Kidney (tissue), 14 donors: ENCODE results near the gene FBN1. TPM values are rescaled to one million over a fixed set of nuclear protein-coding genes. Genes with fewer than 3 reads are reported as not detected.

ENCODE experiments used
- DNase-seq, 5 donors: peaks; one replicate each; pipeline ENCODE4 v3.0.0-alpha.2; 2013 to 2020
- FAIRE-seq: peaks from 2 replicates; lab custom pipeline; 2012; peaks lifted over from hg19 to GRCh38; lab: Jason Lieb, UNC
- H3K27ac ChIP-seq, 2 donors: one replicate each; pipeline ENCODE4 v1.7.0; 2013; ENCODE audit warnings: low read depth in 2 of 2, low read length in 2 of 2, inconsistent platforms in 1 of 2
- H3K27me3 ChIP-seq: one replicate; pipeline ENCODE4 v1.7.1; 2013; ENCODE audit warnings: low read length, inconsistent platforms; ENCODE audit not compliant: control insufficient read depth, insufficient read depth
- H3K36me3 ChIP-seq, 3 donors: one replicate each; pipeline versions ENCODE4 v1.7.0 to v1.7.1; 2013; ENCODE audit warnings: low read length in 3 of 3, control low read depth in 1 of 3, inconsistent platforms in 1 of 3; ENCODE audit not compliant: insufficient read depth in 3 of 3, control insufficient read depth in 2 of 3
- H3K4me1 ChIP-seq, 3 donors: one replicate each; pipeline versions ENCODE4 v1.7.0 to v1.7.1; 2013; ENCODE audit warnings: low read length in 3 of 3, inconsistent platforms in 1 of 3, low read depth in 1 of 3; ENCODE audit not compliant: control insufficient read depth in 2 of 3, insufficient read depth in 2 of 3
- H3K4me3 ChIP-seq, 3 donors: one replicate each; pipeline versions ENCODE4 v1.7.0 to v1.8.1; 2013; ENCODE audit warnings: low read length in 3 of 3, control low read depth in 1 of 3, inconsistent platforms in 1 of 3
- H3K9ac ChIP-seq, 3 donors: one replicate each; pipeline versions ENCODE4 v1.7.0 to v1.7.1; 2013; ENCODE audit warnings: low read length in 3 of 3, control low read depth in 1 of 3, inconsistent platforms in 1 of 3
- H3K9me3 ChIP-seq, 3 donors: one replicate each; pipeline versions ENCODE4 v1.7.0 to v1.7.1; 2013; ENCODE audit warnings: low read length in 3 of 3, control low read depth in 1 of 3, inconsistent platforms in 1 of 3; ENCODE audit not compliant: control insufficient read depth in 2 of 3, insufficient read depth in 1 of 3
- CTCF ChIP-seq: IDR thresholded peaks from 3 replicates; pipeline ENCODE4 v1.5.1; 2012; ENCODE audit warnings: mild to moderate bottlenecking, moderate library complexity, borderline replicate concordance; ENCODE audit not compliant: insufficient read depth; ENCODE audit errors: extremely low read depth
- intact Hi-C: fragments of 100-400 bp; cut with DNase I; formaldehyde crosslinking; loops from one replicate; pipeline ENCODE4 v1.11.1; 2022
- polyA plus RNA-seq: library from polyadenylated mRNA; stranded (reverse); fragments of 350-450 nt; fragmentation: Illumina TruSeq; extraction: RNeasy Lipid Tissue Mini Kit (QIAGEN cat#74804); gene quantifications from one replicate; pipeline ENCODE4 v1.2.3, GENCODE V29; 2014; ENCODE audit warnings: low read depth, low replicate concordance; ENCODE audit not compliant: insufficient read depth
- total RNA-seq: library from RNA; stranded (reverse); fragmentation: NEBNext Ultra II Directional; extraction: Animal tissue kit (Norgen Biotek cat#: 25700); gene quantifications from one replicate; pipeline ENCODE4 v1.2.1, GENCODE V29; 2021
- donor health status: control.
- donor health status: control.
- donor health status: control.
- donor health status: control.
- donor health status: control.
- donor health status: DM: yes; HTN: yes; CAD: no.
- donor health status: Normal renal cell carcinoma (clear cell type).

The FBN1 gene
- total and polyA plus RNA-seq, 2 donors from 2014 or later: 2.4 to 30.8 TPM

- TF ChIP-seq CTCF: no peak
- H3K27me3 ChIP-seq: no peaks in the 10 kb centered on the region
- DNase-seq (no peak), FAIRE-seq (no peak)
- H3K4me3 ChIP-seq: no peak overlapping the region
- H3K9ac ChIP-seq: no peak overlapping the region
- H3K36me3 ChIP-seq: no peaks in the 10 kb centered on the region
- no peaks in the 10 kb centered on the region for H3K4me1 ChIP-seq
- H3K9me3 ChIP-seq: no peaks in the 10 kb centered on the region
- no peak overlapping the region for H3K27ac ChIP-seq
- intact Hi-C loops: no loop called here
Observed at GRCh38 chr15:48680841-48681240, 35.3 kb upstream of the FBN1 start.

GRCh38 chr15:48679952-48680351, 34.4 kb upstream of the FBN1 start:
- H3K9me3 ChIP-seq: no peaks in the 10 kb centered on the region
- H3K9ac ChIP-seq: no peak overlapping the region
- H3K27me3 ChIP-seq: no peaks in the 10 kb centered on the region
- H3K36me3 ChIP-seq: no peaks in the 10 kb centered on the region
- no peak for TF ChIP-seq CTCF
- FAIRE-seq (no peak), DNase-seq (no peak)
- intact Hi-C loops: no loop called here
- H3K4me3 ChIP-seq: no peak overlapping the region
- H3K4me1 ChIP-seq: no peaks in the 10 kb centered on the region
- no peak overlapping the region for H3K27ac ChIP-seq

GRCh38 chr15:48678851-48679250, 33.3 kb upstream of the FBN1 start:
- H3K27me3 ChIP-seq: no peaks in the 10 kb centered on the region
- H3K27ac ChIP-seq: no peak overlapping the region
- TF ChIP-seq CTCF: no peak
- no peaks in the 10 kb centered on the region for H3K4me1 ChIP-seq
- H3K9me3 ChIP-seq: no peaks in the 10 kb centered on the region
- H3K4me3 ChIP-seq: no peak overlapping the region
- no peak overlapping the region for H3K9ac ChIP-seq
- FAIRE-seq: no peak
- H3K36me3 ChIP-seq: no peaks in the 10 kb centered on the region
- intact Hi-C loops: no loop called here
- no peak for DNase-seq

GRCh38 chr15:48677821-48678220, 32.3 kb upstream of the FBN1 start:
- no peaks in the 10 kb centered on the region for H3K27me3 ChIP-seq
- no peak overlapping the region for H3K9ac ChIP-seq
- H3K4me3 ChIP-seq: no peak overlapping the region
- no peak for TF ChIP-seq CTCF
- H3K27ac ChIP-seq: no peak overlapping the region
- H3K9me3 ChIP-seq: no peaks in the 10 kb centered on the region
- H3K36me3 ChIP-seq: no peaks in the 10 kb centered on the region
- DNase-seq (no peak), FAIRE-seq (no peak)
- intact Hi-C loops: no loop called here
- no peaks in the 10 kb centered on the region for H3K4me1 ChIP-seq
